ENCODE data around the gene NFKBIE. TPM values are rescaled to one million over a fixed set of nuclear protein-coding genes. Genes with fewer than 3 reads are reported as not detected.

The NFKBIE gene
- total and polyA plus RNA-seq, 2 of the 13 experiments (the other 11 are each of a cell fraction or from before 2014, with no cell fraction given): 6.7 to 14.5 TPM

DNA sequence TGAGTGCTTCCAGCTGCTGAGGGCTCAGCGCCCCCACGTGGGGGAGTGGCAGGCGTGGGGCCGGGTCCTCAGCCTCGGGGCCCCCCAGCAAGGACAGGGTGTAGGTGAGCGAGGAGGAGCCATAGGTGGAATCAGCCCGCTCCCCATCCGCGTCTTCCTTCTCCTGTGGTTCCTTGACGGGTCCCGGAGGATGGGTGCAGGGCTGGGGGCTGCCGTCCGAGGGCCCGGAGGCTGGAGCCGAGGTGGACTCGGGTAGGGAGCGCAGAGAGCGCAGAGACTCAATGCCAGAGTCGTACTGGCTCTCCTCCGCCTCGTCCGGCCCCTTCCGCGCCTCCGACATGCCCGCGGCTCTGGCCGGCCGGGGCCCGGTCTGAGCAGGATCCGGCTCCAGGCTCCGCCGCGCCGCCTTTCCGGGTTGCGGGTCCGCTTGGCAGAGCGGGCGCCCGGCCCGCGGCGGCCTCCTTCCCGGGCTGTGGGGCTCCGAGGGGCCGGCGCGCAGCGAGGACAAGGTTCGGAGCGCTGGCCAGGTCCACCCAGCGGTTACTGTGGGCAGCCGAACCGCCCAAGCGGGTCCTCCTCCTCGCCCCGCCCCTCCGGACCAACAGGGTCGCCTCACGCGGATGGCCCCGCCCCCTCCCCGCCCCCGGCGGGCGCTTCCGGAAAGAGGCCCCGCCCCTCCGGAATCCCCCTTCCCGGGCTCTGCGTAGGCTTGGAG, at the start of gene NFKBIE (continued):
- TF ChIP-seq, protein P1, sequence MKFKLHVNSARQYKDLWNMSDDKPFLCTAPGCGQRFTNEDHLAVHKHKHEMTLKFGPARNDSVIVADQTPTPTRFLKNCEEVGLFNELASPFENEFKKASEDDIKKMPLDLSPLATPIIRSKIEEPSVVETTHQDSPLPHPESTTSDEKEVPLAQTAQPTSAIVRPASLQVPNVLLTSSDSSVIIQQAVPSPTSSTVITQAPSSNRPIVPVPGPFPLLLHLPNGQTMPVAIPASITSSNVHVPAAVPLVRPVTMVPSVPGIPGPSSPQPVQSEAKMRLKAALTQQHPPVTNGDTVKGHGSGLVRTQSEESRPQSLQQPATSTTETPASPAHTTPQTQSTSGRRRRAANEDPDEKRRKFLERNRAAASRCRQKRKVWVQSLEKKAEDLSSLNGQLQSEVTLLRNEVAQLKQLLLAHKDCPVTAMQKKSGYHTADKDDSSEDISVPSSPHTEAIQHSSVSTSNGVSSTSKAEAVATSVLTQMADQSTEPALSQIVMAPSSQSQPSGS (CRISPR knock-in tag; IDR thresholded peaks at IDR 0.05): 0 out of 2 replicates have a peak, but pooled peaks have one; percentile 12
- no peak for TF ChIP-seq ATF7 (IDR thresholded peaks at IDR 0.05)
- TF ChIP-seq ATF7 (CRISPR knock-in tag; IDR thresholded peaks at IDR 0.05): no peak
- TF ChIP-seq SIN3A (IDR thresholded peaks at IDR 0.05; ENCODE audit: borderline replicate concordance, low read depth, low read length): peak; percentile 85; the same call in 1 of the 2 replicates
- no peak for TF ChIP-seq NFIC (IDR thresholded peaks at IDR 0.05; ENCODE audit: low read length)
- TF ChIP-seq, protein P2, sequence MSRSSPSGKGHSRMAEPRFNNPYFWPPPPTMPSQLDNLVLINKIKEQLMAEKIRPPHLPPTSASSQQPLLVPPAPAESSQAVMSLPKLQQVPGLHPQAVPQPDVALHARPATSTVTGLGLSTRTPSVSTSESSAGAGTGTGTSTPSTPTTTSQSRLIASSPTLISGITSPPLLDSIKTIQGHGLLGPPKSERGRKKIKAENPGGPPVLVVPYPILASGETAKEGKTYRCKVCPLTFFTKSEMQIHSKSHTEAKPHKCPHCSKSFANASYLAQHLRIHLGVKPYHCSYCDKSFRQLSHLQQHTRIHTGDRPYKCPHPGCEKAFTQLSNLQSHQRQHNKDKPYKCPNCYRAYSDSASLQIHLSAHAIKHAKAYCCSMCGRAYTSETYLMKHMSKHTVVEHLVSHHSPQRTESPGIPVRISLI (CRISPR knock-in tag; IDR thresholded peaks at IDR 0.05; ENCODE audit: borderline replicate concordance): no peak; the same call in 1 of the 2 replicates
- TF ChIP-seq, protein P3, sequence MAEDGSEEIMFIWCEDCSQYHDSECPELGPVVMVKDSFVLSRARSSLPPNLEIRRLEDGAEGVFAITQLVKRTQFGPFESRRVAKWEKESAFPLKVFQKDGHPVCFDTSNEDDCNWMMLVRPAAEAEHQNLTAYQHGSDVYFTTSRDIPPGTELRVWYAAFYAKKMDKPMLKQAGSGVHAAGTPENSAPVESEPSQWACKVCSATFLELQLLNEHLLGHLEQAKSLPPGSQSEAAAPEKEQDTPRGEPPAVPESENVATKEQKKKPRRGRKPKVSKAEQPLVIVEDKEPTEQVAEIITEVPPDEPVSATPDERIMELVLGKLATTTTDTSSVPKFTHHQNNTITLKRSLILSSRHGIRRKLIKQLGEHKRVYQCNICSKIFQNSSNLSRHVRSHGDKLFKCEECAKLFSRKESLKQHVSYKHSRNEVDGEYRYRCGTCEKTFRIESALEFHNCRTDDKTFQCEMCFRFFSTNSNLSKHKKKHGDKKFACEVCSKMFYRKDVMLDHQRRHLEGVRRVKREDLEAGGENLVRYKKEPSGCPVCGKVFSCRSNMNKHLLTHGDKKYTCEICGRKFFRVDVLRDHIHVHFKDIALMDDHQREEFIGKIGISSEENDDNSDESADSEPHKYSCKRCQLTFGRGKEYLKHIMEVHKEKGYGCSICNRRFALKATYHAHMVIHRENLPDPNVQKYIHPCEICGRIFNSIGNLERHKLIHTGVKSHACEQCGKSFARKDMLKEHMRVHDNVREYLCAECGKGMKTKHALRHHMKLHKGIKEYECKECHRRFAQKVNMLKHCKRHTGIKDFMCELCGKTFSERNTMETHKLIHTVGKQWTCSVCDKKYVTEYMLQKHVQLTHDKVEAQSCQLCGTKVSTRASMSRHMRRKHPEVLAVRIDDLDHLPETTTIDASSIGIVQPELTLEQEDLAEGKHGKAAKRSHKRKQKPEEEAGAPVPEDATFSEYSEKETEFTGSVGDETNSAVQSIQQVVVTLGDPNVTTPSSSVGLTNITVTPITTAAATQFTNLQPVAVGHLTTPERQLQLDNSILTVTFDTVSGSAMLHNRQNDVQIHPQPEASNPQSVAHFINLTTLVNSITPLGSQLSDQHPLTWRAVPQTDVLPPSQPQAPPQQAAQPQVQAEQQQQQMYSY (CRISPR knock-in tag; IDR thresholded peaks at IDR 0.05): peak; percentile 63; the same call in 1 of the 2 replicates
- TF ChIP-seq, protein P4, sequence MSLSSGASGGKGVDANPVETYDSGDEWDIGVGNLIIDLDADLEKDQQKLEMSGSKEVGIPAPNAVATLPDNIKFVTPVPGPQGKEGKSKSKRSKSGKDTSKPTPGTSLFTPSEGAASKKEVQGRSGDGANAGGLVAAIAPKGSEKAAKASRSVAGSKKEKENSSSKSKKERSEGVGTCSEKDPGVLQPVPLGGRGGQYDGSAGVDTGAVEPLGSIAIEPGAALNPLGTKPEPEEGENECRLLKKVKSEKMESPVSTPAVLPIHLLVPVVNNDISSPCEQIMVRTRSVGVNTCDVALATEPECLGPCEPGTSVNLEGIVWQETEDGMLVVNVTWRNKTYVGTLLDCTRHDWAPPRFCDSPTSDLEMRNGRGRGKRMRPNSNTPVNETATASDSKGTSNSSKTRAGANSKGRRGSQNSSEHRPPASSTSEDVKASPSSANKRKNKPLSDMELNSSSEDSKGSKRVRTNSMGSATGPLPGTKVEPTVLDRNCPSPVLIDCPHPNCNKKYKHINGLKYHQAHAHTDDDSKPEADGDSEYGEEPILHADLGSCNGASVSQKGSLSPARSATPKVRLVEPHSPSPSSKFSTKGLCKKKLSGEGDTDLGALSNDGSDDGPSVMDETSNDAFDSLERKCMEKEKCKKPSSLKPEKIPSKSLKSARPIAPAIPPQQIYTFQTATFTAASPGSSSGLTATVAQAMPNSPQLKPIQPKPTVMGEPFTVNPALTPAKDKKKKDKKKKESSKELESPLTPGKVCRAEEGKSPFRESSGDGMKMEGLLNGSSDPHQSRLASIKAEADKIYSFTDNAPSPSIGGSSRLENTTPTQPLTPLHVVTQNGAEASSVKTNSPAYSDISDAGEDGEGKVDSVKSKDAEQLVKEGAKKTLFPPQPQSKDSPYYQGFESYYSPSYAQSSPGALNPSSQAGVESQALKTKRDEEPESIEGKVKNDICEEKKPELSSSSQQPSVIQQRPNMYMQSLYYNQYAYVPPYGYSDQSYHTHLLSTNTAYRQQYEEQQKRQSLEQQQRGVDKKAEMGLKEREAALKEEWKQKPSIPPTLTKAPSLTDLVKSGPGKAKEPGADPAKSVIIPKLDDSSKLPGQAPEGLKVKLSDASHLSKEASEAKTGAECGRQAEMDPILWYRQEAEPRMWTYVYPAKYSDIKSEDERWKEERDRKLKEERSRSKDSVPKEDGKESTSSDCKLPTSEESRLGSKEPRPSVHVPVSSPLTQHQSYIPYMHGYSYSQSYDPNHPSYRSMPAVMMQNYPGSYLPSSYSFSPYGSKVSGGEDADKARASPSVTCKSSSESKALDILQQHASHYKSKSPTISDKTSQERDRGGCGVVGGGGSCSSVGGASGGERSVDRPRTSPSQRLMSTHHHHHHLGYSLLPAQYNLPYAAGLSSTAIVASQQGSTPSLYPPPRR (CRISPR knock-in tag; IDR thresholded peaks at IDR 0.05; ENCODE audit: borderline replicate concordance): no peak; the same call in 1 of the 2 replicates
- no peak for TF ChIP-seq CENPX (CRISPR knock-in tag; IDR thresholded peaks at IDR 0.05)
- TF ChIP-seq MLLT10 (CRISPR knock-in tag; IDR thresholded peaks at IDR 0.05): no peak
- TF ChIP-seq YEATS2 (CRISPR knock-in tag; IDR thresholded peaks at IDR 0.05; ENCODE audit: borderline replicate concordance): no peak; the same call in 1 of the 2 replicates
- TF ChIP-seq RFXAP (CRISPR knock-in tag; IDR thresholded peaks at IDR 0.05; ENCODE audit: borderline replicate concordance): no peak; the same call in 1 of the 2 replicates
- TF ChIP-seq, protein P5, sequence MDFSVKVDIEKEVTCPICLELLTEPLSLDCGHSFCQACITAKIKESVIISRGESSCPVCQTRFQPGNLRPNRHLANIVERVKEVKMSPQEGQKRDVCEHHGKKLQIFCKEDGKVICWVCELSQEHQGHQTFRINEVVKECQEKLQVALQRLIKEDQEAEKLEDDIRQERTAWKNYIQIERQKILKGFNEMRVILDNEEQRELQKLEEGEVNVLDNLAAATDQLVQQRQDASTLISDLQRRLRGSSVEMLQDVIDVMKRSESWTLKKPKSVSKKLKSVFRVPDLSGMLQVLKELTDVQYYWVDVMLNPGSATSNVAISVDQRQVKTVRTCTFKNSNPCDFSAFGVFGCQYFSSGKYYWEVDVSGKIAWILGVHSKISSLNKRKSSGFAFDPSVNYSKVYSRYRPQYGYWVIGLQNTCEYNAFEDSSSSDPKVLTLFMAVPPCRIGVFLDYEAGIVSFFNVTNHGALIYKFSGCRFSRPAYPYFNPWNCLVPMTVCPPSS (IDR thresholded peaks at IDR 0.05): no peak
- TF ChIP-seq ZMYM4 (CRISPR knock-in tag; IDR thresholded peaks at IDR 0.05): peak; percentile 67
- TF ChIP-seq ZFYVE20 (CRISPR knock-in tag; IDR thresholded peaks at IDR 0.05; ENCODE audit: borderline replicate concordance, low read depth): no peak
- TF ChIP-seq ARNT2 (CRISPR knock-in tag; IDR thresholded peaks at IDR 0.05; ENCODE audit: low read depth): peak; percentile 86

Measured in HepG2 (cell line).